Endothelial cell of umbilical vein (primary cell): ENCODE results near the gene ATP8A2. TPM values are rescaled to one million over a fixed set of nuclear protein-coding genes. Genes with fewer than 3 reads are reported as not detected.

Experiments used
- BruUV-seq: library from RNA; stranded (reverse); fragments of 400-500 nt; replicated peaks from 2 replicates; lab custom pipeline; 2021; lab: Mats Ljungman, UMichigan
- CTCF ChIA-PET: fragments of 300-600, 350-600 bp; sonication (Branson Sonifier 250); formaldehyde crosslinking; loops from one replicate; lab custom pipeline; 2021; ENCODE audit warnings: antibody characterized with exemption, inconsistent platforms; lab: Charles Lee
- POLR2A ChIA-PET: fragments of 300-600, 350-600 bp; sonication (Branson Sonifier 250); formaldehyde crosslinking; loops from one replicate; lab custom pipeline; 2021; ENCODE audit warnings: antibody characterized with exemption, inconsistent platforms; lab: Charles Lee
- DNase-seq: peaks from one replicate; pipeline ENCODE4 v3.0.0-alpha.2; 2011; ENCODE audit warnings: low read depth, low spot score
- FAIRE-seq: peaks from 2 replicates; lab custom pipeline; 2011; peaks lifted over from hg19 to GRCh38; lab: Jason Lieb, UNC
- H2AFZ ChIP-seq: 2 replicates; pipeline ENCODE4 v1.6.0; 2012; ENCODE audit warnings: low read depth, low read length, control low read depth, inconsistent platforms
- H3K27ac ChIP-seq: 2 replicates; pipeline ENCODE4 v1.5.1; 2011; ENCODE audit warnings: low read depth, mild to moderate bottlenecking, control low read depth, low read length, moderate library complexity; ENCODE audit not compliant: insufficient read depth
- H3K27me3 ChIP-seq, 2 experiments: 2 replicates each; pipeline versions ENCODE4 v1.6.0 to v1.6.1; 2011; ENCODE audit warnings: low read length in 2 of 2, mixed read lengths in 1 of 2; ENCODE audit not compliant: control insufficient read depth in 2 of 2, insufficient read depth in 2 of 2
- H3K36me3 ChIP-seq, 2 experiments: 2 replicates in 1 of 2; 3 replicates in 1 of 2; pipeline ENCODE4 v1.5.1; 2011; ENCODE audit warnings: low read length in 2 of 2, mild to moderate bottlenecking in 1 of 2, moderate library complexity in 1 of 2; ENCODE audit not compliant: control insufficient read depth in 2 of 2, insufficient read depth in 2 of 2; ENCODE audit errors: extremely low read depth in 1 of 2
- H3K4me1 ChIP-seq: 3 replicates; pipeline ENCODE4 v1.5.1; 2011; ENCODE audit warnings: mild to moderate bottlenecking, low read length; ENCODE audit not compliant: control insufficient read depth, insufficient read depth; ENCODE audit errors: extremely low read depth
- H3K4me2 ChIP-seq: 2 replicates; pipeline ENCODE4 v1.6.1; 2011; ENCODE audit warnings: low read length, control low read depth, mixed read lengths; ENCODE audit not compliant: insufficient read depth
- H3K4me3 ChIP-seq, 3 experiments: fragments of 200-600 bp in 1 of 3; sonication (generic), shearing (Covaris generic) in 1 of 3; replicated peaks in 1 of 3; 2 replicates each; pipeline ENCODE4 v1.5.1; 2011 to 2016; ENCODE audit warnings: control low read depth in 3 of 3, low read length in 3 of 3, mild to moderate bottlenecking in 2 of 3, inconsistent platforms in 1 of 3, low read depth in 1 of 3, moderate library complexity in 1 of 3; ENCODE audit not compliant: insufficient read depth in 1 of 3
- H3K79me2 ChIP-seq: 2 replicates; pipeline ENCODE4 v1.6.0; 2012; ENCODE audit warnings: low read length, inconsistent platforms; ENCODE audit not compliant: control insufficient read depth, insufficient read depth
- H3K9ac ChIP-seq: replicated peaks from 2 replicates; pipeline ENCODE3; 2011; ENCODE audit warnings: low read length, control low read depth; ENCODE audit not compliant: insufficient read depth; ENCODE audit errors: extremely low read depth
- H3K9me1 ChIP-seq: replicated peaks from 3 replicates; pipeline ENCODE4 v1.6.0; 2011; ENCODE audit warnings: mild to moderate bottlenecking, low read length; ENCODE audit not compliant: control insufficient read depth, insufficient read depth; ENCODE audit errors: extremely low read depth
- H3K9me3 ChIP-seq: replicated peaks from 2 replicates; pipeline ENCODE4 v1.5.1; 2012; ENCODE audit warnings: low read length, inconsistent platforms; ENCODE audit not compliant: control insufficient read depth, insufficient read depth
- H4K20me1 ChIP-seq: replicated peaks from 2 replicates; pipeline ENCODE3; 2011; ENCODE audit warnings: mild to moderate bottlenecking, low read length; ENCODE audit not compliant: control insufficient read depth, insufficient read depth; ENCODE audit errors: extremely low read depth
- EZH2 ChIP-seq: IDR thresholded peaks from 2 replicates; pipeline ENCODE4 v1.6.1; 2012; ENCODE audit warnings: borderline replicate concordance, low read depth, mild to moderate bottlenecking, moderate library complexity, low read length, inconsistent platforms; ENCODE audit not compliant: severe bottlenecking
- FOS ChIP-seq: IDR thresholded peaks from 2 replicates; pipeline ENCODE4 v1.6.1; 2011; ENCODE audit warnings: mild to moderate bottlenecking, low read length, moderate library complexity, borderline replicate concordance; ENCODE audit not compliant: insufficient read depth
- GATA2 ChIP-seq: IDR thresholded peaks from 2 replicates; pipeline ENCODE4 v1.7.0; 2011; ENCODE audit warnings: low read depth, mild to moderate bottlenecking, moderate library complexity, mixed read lengths, low read length; ENCODE audit not compliant: insufficient read length, insufficient read depth
- JUN ChIP-seq: IDR thresholded peaks from 2 replicates; pipeline ENCODE4 v1.6.1; 2011; ENCODE audit warnings: borderline replicate concordance, low read depth; ENCODE audit not compliant: insufficient read length, insufficient read depth
- MYC ChIP-seq: IDR thresholded peaks from one replicate; pipeline ENCODE4 v1.6.1; 2011; ENCODE audit warnings: mild to moderate bottlenecking, low read depth, low read length
- POLR2A ChIP-seq: IDR thresholded peaks from 2 replicates; pipeline ENCODE4 v1.6.1; 2012; ENCODE audit warnings: low read depth, mild to moderate bottlenecking, control low read depth, low read length
- POLR2AphosphoS5 ChIP-seq: IDR thresholded peaks from 2 replicates; pipeline ENCODE4 v1.6.1; 2012; ENCODE audit warnings: low read depth, mild to moderate bottlenecking, control low read depth, low read length, moderate library complexity; ENCODE audit not compliant: insufficient read depth
- dilution Hi-C: fragments of 300-500 bp; cut with MboI; formaldehyde crosslinking; loops from one replicate; pipeline ENCODE4 v1.15.0; 2019; ENCODE audit warnings: low sequenced_read_pairs; ENCODE audit not compliant: extremely low pct_ligation_motif_present
- intact Hi-C: fragments of 100-400 bp; cut with micrococcal nuclease; formaldehyde crosslinking; loops from one replicate; pipeline ENCODE4 v1.10.0; 2022
- polyA plus RNA-seq, 4 experiments: library from polyadenylated mRNA; depleted of rRNA in 3 of 4; stranded (reverse) in 3 of 4; unstranded in 1 of 4; fragments of >200 nt; gene quantifications; 2 replicates each; pipeline versions ENCODE4 v1.2.1 to v1.2.3, GENCODE V29; 2011 to 2012; ENCODE audit warnings: missing spikeins in 1 of 4
- total RNA-seq: library from RNA; stranded (reverse); gene quantifications from 2 replicates; pipeline ENCODE4 v1.2.3, GENCODE V29; 2021
- TF ChIP-seq, protein P1 (sequence below), 2 donors: IDR thresholded peaks; 1 replicate in 1 of 2; 2 replicates in 1 of 2; pipeline ENCODE4 v1.5.1; 2011; ENCODE audit warnings: low read length in 2 of 2, mild to moderate bottlenecking in 2 of 2, moderate library complexity in 2 of 2, control low read depth in 1 of 2, inconsistent platforms in 1 of 2, low read depth in 1 of 2; ENCODE audit not compliant: insufficient read depth in 1 of 2; ENCODE audit errors: extremely low read depth in 1 of 2
- TF ChIP-seq, protein P2 (sequence below): IDR thresholded peaks from 2 replicates; pipeline ENCODE4 v1.6.1; 2011; ENCODE audit not compliant: insufficient read depth, insufficient read length

ATP8A2 gene
- total and polyA plus RNA-seq, 2 donors (not counting 3 experiments of a cell fraction or from before 2014, with no cell fraction given) = 0.11 to 0.49 TPM

DNA sequence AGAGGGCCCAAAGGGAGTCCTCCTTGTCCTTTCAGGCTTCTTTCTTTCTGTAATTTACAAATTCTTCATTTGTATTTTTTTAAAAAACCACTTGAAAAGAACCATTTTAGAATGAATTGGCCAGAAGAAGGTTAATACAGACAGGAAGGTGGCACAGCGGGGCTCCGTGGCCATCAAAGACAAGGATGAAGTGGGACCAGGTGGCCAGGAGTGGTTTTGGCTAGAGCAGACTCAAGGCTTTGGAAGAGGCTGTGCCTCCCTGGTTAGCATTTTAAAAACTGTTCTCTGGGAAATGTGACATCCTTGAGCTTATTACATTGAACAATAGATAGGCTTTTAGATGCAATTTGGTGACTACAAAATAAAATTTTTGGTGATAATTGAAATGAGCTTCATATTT is 48.4 kb downstream of the ATP8A2 start:
- Histone ChIP-seq H3K9ac (no peak overlapping the region), H3K4me1 (no peaks in the 10 kb centered on the region), H2AFZ (no peak overlapping the region), H3K4me2 (no peak overlapping the region), H3K27ac (no peak overlapping the region), H3K4me3 (no peak overlapping the region), H4K20me1 (no peaks in the 10 kb centered on the region), H3K9me1 (no peaks in the 10 kb centered on the region), H3K9me3 (no peaks in the 10 kb centered on the region), H3K27me3 (no peaks in the 10 kb centered on the region), H3K79me2 (no peaks in the 10 kb centered on the region), H3K36me3 (no peaks in the 10 kb centered on the region)
- dilution Hi-C loops (no loop called here), intact Hi-C loops (no loop called here)
- BruUV-seq = no TSS peak
- POLR2A ChIA-PET = no interaction called here
- DNase-seq (no peak), FAIRE-seq (no peak)
- CTCF ChIA-PET = interaction anchor here (0.9 kb wide), 1 partner anchor 35 kb away, joined by 4 read pairs; no protein-coding TSS in a partner anchor
- no peak for TF ChIP-seq JUN
- TF ChIP-seq, protein P1, sequence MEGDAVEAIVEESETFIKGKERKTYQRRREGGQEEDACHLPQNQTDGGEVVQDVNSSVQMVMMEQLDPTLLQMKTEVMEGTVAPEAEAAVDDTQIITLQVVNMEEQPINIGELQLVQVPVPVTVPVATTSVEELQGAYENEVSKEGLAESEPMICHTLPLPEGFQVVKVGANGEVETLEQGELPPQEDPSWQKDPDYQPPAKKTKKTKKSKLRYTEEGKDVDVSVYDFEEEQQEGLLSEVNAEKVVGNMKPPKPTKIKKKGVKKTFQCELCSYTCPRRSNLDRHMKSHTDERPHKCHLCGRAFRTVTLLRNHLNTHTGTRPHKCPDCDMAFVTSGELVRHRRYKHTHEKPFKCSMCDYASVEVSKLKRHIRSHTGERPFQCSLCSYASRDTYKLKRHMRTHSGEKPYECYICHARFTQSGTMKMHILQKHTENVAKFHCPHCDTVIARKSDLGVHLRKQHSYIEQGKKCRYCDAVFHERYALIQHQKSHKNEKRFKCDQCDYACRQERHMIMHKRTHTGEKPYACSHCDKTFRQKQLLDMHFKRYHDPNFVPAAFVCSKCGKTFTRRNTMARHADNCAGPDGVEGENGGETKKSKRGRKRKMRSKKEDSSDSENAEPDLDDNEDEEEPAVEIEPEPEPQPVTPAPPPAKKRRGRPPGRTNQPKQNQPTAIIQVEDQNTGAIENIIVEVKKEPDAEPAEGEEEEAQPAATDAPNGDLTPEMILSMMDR (IDR thresholded peaks at IDR 0.05; ENCODE audit: extremely low read depth in 1 of 2, insufficient read depth in 1 of 2, low read depth in 1 of 2, low read length in 2 of 2) = no peak
- TF ChIP-seq, protein P2, sequence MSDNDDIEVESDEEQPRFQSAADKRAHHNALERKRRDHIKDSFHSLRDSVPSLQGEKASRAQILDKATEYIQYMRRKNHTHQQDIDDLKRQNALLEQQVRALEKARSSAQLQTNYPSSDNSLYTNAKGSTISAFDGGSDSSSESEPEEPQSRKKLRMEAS = no peak
- no peak for TF ChIP-seq FOS
- no peak for TF ChIP-seq MYC
- no peak for TF ChIP-seq GATA2
- no peak for TF ChIP-seq EZH2
- TF ChIP-seq POLR2AphosphoS5 = no peak
- TF ChIP-seq POLR2A = no peak
